Omental fat pad (tissue), 4 donors: ENCODE results near the gene F2RL2. TPM values are rescaled to one million over a fixed set of nuclear protein-coding genes. Genes with fewer than 3 reads are reported as not detected.

Experiments
- ATAC-seq: fragments of 150-250 bp; one replicate; pipeline ENCODE4 v1.9.1; 2016; ENCODE audit warnings: mild to moderate bottlenecking, moderate library complexity; ENCODE audit not compliant: low FRiP score
- DNase-seq: peaks from one replicate; pipeline ENCODE4 v3.0.0-alpha.2; 2019; ENCODE audit warnings: low spot score
- CTCF ChIP-seq, 3 donors: fragments of 450-650 bp; IDR thresholded peaks; one replicate each; pipeline ENCODE4 v1.5.1; 2016 to 2017; ENCODE audit warnings: antibody characterized with exemption in 3 of 3, mild to moderate bottlenecking in 3 of 3, moderate library complexity in 2 of 3
- total RNA-seq, 4 donors: library from RNA; depleted of rRNA; stranded (reverse); fragments of >200 nt; gene quantifications; one replicate each; pipeline ENCODE4 v1.1.0, GENCODE V29; 2016

The F2RL2 gene
- under 1 TPM in 2 of 4 donors, not detected in 2; 0.28 to 0.63 TPM for total RNA-seq

- ATAC-seq: no peak
- no peak for TF ChIP-seq CTCF (IDR thresholded peaks at IDR 0.05)
- no peak for DNase-seq
Measured at GRCh38 chr5:76622973-76623596, at the start of gene F2RL2. F2RL2 (minus strand) TSS chr5:76623403; CDS start chr5:76623230, 173 bp downstream.

GRCh38 chr5:76672242-76672641 lies 49.0 kb upstream of the F2RL2 start:
- no peak for TF ChIP-seq CTCF (IDR thresholded peaks at IDR 0.05)
- DNase-seq (no peak), ATAC-seq (no peak)

- DNase-seq: no peak
- TF ChIP-seq CTCF (IDR thresholded peaks at IDR 0.05): no peak
- ATAC-seq: no peak
Measured at GRCh38 chr5:76670508-76670907, 47.3 kb upstream of the F2RL2 start.

- no peak for TF ChIP-seq CTCF (IDR thresholded peaks at IDR 0.05)
- DNase-seq (no peak), ATAC-seq (no peak)
Measured at GRCh38 chr5:76669245-76669644, 46.0 kb upstream of the F2RL2 start.

GRCh38 chr5:76667495-76667894 lies 44.3 kb upstream of the F2RL2 start:
- no peak for TF ChIP-seq CTCF (IDR thresholded peaks at IDR 0.05)
- ATAC-seq (no peak), DNase-seq (no peak)

- DNase-seq: no peak
- ATAC-seq: no peak
- TF ChIP-seq CTCF (IDR thresholded peaks at IDR 0.05): no peak
Measured at GRCh38 chr5:76664079-76664478, 40.9 kb upstream of the F2RL2 start.

- ATAC-seq (no peak), DNase-seq (no peak)
- TF ChIP-seq CTCF (IDR thresholded peaks at IDR 0.05): no peak
Measured at GRCh38 chr5:76663573-76663972, 40.4 kb upstream of the F2RL2 start.
